HG03095 (cell line): ENCODE data around the gene CHAD.
"Not testable (repeated sequence)": the region's sequence is repeated elsewhere in the genome, so short reads cannot be mapped to it uniquely, and the experiment has no call there.

Experiments used
- ATAC-seq: cut with Tn5 transposase; IDR thresholded peaks from one replicate; pipeline ENCODE4 v1.9.1; 2021; ENCODE audit warnings: moderate library complexity; ENCODE audit not compliant: unreplicated experiment

The CHAD gene

DNA sequence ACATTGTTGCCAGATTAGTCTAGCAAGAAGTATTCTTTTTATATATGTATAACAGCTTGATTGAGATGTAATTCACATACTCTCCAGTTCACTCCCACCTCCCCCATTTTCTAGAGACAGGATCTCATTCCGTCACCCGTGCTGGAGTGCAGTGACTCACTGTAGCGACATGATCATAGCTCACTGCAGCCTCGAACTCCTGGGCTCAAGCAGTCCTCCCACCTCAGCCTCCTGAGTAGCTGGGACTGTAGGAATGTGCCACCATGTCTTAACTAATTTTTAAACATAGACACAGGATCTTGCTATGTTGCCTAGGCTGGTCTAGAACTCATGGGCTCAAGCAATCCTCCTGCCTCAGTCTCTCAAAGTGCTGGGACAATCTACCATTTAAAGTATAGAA lies 6.7 kb upstream of the CHAD start:
- no peak for ATAC-seq

DNA sequence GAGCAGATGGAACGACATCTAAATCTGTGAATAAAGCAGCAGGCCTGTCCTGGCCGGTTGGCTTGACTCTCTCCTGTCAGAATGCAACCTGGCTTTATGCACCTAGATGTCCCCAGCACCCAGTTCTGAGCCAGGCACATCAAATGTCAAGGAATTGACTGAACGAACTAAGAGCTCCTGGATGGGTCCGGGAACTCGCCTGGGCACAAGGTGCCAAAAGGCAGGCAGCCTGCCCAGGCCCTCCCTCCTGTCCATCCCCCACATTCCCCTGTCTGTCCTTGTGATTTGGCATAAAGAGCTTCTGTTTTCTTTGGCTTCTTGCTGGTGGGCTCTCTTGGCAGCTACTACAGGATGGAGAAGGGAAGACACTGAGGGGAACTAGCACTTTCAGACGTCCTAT lies 5.8 kb upstream of the CHAD start:
- no peak for ATAC-seq

DNA sequence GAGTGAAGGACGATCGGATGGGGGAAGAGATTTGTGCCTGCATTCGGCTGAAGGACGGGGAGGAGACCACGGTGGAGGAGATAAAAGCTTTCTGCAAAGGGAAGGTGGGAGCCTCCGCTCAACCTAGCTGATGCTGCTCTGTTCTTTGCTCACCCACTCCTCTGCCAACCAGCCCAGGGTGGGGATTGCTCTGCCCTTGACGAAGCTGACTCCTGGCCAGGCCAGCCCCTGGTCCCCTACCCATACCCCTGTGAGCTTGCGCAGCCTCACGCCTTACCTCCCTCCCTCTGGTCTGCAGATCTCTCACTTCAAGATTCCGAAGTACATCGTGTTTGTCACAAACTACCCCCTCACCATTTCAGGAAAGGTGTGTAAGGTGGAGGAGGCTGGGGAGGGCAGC lies 5.2 kb upstream of the CHAD start:
- no peak for ATAC-seq

DNA sequence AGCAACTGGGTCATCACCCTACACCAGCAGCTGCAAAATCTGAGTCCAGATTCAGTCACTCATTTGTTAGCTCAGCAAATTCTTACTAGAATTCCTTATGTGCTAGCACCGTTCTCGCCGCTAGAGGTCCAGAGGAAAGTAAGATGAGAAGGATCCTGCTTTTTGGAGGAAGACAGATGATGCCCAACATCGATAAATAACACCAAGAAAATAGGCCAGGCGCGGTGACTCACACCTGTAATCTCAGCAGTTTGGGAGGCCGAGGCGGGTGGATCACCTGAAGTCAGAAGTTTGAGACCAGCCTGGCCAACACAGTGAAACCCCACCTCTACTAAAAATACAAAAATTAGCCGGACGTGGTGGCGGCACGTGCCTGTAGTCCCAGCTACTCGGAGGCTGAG lies 4.1 kb upstream of the CHAD start:
- not testable (repeated sequence) for ATAC-seq

DNA sequence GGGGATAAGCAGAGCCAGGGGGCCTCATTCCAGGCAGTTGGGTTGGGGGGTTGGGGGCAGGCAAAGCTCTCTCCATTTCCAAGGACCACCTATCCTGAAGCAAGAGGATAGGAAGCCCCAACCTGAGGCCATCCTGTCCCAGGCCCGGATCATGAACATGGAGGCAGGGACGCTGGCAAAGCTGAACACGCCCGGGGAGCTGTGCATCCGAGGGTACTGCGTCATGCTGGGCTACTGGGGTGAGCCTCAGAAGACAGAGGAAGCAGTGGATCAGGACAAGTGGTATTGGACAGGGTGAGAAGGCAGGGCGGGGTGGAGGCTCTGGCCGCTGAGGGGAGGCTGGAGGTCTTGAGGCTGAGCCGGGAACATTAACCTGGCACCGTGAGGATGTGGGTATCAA lies 3.6 kb upstream of the CHAD start:
- ATAC-seq, result no peak

DNA sequence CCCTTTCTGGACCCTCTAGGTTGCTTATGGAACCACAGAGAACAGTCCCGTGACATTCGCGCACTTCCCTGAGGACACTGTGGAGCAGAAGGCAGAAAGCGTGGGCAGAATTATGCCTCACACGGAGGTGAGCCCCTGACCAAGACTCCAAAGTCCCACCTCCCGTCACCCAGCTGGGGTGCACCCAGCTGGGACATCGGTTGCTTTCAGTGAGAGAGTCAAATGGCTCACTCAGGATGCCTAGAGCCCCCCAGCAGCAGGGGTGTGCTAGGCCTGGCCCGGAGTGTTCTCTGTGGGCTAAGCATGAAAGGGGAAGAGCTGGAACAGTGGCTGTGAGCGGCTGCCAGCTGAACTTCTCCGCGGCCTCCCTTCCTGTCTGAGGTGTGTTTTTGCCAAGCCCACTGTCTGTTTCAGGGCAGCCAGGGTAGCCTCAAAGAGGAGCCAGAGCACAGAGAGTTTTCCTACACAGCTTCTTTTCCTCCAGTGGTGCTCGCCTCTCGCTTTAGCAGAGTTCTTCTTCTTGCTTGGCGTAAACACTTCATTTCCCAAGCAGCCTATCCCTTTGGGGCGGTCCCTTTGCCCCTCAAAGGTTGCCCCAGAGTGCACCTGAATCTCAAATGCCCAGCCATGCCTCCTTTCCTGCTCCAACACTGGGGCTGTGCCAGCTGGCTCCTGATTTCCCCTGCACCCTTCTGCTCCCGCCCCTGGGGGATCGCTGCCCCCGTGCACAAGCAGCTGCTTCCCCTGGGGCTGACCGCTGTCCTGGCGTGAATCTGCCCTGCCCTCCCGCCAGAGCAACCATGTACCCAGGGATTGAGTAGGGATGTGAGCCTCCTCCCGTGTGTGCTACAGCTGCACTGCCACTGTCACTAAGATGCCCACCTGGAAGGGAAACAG lies 2.6 kb upstream of the CHAD start:
- ATAC-seq, result no peak

DNA sequence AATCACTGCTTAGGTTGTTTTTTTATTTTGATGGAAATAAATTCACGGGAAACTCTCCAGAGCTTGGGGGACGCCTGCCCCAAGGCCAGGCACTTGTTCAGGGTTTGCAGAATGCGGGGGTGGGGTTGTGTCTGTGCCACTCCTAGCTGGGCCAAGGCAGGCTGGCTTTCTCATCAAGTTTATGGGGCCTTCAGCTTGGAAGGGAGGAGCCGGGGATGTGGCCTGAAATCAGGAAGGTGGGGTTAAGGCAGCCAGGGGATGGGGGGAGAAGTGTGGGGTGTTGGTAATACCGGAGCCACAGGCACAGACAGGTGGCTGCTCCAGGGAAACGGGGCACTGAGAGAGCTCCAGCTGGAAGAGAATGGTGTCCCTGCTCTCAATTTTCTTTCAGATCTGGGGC lies 1.7 kb upstream of the CHAD start:
- ATAC-seq, result no peak

DNA sequence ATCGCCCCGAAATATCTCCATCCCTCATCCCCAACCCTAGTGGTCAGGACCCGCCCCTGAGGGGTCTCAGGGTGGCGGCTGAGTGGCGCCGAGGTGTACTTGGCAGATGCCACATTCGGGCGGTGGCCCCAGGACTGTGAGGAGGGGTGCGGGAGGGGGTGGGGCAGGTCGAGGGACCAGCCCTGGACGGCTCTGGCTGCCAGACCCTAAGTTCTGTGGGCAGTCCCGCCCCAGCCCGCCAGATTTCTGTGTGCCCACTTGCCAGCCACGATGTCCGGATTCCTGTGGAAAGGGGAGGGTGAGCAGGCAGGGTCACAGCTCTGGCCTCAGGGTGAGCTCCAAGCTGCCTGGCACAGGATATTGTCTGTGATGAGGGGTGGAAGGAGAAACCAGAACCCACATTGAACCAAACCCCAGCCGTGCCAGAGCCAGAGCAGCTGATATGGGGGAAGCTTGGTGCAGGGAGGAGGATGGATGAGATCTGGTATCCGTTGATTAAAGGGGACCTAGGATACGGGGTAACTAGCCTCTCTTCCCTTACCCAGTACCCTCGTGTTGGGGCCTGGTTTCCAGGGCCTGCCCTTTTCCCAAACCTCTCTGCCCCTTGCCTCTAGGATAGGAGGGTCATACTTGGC lies 1.1 kb upstream of the CHAD start:
- ATAC-seq, result no peak

DNA sequence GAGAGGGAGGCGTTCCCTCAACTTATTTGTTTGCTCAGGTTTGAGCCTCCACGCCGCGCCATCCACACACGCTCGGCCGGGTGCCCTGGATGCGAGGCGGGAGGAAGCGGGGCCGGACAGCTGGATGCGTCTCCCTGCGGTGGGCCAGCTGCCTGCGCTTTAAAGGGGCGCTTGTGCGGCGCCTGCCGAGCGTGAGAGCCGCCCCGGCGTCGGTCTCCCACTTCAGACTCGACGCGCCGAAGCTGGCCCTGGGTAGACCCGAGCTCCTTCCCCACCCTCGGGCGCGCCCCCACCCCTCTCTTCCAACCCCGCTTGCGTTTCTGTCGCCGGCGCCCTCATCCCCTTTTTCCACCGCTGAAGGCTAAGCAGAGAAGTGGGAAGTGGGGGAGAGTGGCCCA lies 527 bp upstream of the CHAD start:
- ATAC-seq, result no peak

DNA sequence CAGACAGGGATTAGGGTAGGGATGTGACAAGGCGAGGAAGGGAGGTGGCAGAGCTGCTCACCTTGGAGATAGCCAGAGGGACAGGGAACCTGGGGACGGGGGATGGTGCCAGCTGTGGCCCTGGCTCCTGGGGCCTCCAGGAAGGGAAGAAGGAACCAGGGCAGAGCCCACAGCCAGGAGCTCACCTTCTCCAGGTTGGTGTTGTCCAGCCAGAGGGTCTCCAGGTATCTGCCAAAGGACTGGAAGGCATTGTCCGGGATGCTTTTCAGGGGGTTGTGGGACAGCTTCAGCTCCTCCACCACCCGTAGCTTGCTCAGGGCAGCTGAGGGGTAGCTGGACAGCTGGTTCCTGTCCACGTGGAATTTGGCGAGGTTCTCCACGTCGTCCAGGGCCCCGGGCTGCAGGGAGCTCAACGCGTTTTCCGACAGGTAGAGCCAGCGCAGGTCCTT lies 801 bp downstream of the CHAD start:
- ATAC-seq, result no peak

DNA sequence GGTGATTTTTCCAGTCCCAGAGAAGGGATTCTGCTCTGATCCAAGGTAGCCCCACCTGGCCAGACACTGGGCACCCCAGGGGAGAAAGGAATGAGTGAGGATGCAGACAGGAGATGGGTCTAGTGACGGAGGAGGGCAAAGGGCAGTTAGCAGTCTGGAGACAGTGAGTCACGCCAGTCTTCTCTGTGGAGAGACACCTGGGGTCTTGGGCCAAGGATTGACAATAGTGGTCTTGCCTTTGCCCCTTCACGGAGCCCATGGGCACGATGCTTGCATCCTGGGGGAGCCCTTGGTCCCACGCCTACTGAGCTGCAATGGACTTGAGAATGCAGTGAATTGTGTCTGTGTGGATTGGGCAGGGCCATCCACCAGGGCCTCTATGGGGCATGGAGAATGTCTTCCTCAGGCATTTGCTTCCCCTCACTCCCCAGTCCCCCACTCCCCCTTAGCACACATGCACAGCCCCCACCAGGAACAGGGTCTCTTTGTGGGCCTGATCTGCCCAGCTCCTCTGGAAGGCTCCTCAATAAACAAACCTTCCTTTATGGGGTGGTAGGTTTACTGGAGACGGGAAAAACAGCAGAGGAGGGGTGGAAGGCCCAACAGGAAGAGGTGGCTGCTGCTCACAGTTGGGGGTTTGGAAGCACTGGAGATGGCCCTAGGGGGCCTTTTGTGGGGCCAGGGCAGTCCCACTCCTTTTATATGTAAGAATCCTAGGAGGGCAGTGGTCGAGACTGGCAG lies 1.4 kb downstream of the CHAD start:
- ATAC-seq, result no peak

DNA sequence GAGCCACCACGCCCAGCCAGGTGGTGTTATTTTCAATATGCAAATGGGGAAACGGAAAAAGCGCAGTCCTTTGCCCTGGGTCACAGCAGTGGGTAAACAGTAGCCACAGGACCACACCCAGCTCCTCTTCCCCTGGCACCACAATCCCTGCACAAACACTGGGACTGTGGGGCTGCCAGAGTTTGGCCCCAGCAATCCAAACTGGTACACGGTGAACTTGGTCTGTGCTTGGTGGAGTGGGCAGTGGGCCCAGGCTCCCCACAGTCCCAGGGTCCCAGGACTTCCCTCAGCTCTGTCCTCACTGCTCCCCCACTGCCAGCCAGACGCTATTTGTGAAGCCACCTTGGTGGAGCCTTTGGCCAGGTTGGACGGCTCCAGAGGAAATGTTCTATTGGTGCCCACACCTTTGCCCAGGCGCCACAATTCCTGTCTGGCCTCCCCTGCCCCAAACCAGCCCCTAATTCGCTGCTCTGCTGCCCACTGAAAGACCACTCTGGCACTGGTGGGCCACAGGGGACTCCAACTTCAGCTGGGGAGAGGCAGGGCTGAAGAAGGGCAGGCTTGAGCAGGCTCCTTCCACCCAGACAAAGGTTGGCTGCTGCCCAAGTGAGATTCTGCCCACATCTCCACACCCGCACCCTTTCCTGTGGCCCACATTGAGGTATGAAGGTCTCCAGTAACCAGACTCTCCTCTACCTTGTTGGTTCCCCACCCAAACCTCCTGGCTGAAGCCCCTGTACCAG lies 2.1 kb downstream of the CHAD start:
- ATAC-seq, result no peak

DNA sequence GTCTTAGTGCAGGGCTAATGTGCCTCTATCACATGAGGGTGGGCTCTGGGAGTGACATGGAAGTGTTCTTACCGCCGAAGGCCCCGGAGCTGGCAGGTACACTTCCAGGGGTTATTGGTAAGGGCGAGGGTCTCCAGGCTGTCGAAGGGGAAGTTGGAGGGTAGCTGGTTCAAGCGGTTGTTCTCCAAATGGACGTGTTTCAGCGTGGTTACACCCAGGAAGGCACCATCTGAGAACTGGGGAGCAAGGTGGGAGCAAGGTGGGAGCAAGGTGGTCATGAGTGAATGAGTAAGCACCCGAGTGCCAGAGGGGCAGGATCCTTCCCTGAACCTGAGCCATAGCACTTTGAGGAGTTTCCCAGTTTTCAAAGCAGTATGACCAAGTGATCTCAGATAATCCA lies 3.0 kb downstream of the CHAD start:
- no peak for ATAC-seq

DNA sequence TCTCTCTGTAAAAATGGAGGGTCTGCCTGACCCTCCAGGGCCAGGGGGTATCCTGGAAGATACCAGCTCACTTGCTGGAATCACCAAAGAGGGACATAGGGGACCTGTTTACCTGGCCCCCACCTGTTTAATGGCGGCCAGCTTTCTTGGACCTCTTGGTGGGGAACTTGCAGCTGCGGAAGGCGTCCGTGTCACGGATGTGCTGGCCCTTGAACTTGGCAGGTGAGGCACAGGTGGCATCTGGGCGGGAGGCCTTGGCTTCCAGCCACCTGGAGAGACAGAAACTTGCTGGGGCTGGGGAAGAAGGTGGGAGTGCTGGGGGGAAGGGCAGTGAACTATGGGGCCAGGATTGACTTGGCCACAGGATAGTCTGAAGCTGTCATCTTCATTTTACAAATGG lies 3.5 kb downstream of the CHAD start:
- no peak for ATAC-seq

DNA sequence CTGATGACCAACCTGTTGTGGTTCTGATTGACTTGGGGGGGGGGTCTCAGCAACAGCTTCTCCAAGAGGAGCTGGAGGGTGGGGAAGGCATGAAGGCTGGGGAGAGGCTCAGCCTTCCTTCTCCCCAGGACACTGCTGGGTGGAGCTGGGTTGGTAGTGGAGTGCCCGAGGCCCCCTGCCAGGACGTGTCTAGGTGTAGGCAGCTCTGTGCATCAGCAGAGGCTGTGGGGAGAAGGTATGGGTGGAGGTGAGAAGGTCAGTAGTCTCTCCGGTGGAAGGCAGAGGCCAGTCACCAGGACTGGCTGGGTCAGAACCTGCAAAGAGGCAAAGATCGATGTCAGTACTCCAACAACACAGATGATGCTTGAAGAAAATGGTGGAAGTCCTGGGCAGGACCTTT lies 3.9 kb downstream of the CHAD start:
- ATAC-seq, result no peak

DNA sequence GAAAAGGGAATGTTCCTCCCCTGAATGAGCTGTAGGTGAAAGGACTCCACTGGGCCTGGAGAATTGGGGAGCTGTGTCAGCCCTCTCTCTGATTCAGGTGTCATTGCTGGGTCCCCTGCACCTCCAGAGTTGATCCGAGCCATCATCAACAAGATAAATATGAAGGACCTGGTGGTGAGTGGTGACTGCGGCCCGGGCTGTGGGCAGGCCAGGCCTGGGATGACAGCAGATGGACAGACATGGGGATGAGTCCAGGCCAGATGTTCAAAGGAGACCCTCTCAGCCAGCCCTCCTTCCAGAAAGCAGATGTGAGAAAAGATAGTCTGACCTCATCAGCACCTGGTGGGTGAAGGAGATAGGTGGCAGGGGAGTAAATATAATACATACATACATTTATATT lies 4.6 kb downstream of the CHAD start:
- no peak for ATAC-seq

DNA sequence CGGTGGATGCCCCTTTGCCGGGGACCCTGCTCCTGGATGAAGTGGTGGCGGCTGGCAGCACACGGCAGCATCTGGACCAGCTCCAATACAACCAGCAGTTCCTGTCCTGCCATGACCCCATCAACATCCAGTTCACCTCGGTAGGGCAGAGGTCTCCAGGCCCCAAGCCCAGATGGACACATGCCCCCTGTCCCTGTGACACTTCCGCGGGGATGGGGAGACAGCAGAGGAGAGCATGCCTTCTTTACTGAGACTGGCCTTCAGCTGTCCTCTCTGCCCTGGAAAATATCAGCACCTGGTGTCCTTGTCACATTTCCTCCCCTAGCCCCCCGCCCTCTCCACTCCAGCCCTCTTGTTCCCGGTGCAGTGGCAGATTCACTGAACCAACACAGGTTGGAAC lies 6.2 kb downstream of the CHAD start:
- no peak for ATAC-seq

DNA sequence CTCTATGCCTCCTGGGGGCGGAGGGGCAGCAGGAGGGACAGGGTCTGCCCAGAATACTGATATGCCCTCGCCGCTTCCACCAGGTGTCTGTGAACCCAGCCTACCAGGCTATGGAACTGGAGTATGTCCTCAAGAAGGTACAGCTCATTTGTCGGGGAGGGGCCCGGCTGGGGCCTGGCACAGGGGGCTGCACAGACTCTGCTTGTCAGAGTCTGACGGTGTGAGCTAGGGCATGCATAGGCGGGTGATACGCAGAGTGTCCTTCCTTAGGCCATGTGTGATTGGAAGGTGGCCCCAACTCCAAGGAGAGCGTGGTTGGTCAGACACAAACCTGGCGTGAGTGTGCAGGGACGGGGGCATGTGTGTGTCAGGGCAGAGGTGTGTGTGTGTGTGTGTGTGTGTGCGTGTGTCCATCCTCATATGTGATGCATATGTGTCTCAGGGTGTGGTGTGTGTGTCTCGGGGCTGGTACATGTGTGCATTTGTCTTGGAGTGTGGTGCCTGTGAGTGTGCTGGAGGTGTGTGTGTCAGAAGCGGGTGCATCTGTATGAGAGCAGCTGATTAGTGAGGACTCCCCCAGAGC lies 7.0 kb downstream of the CHAD start:
- no peak for ATAC-seq

DNA sequence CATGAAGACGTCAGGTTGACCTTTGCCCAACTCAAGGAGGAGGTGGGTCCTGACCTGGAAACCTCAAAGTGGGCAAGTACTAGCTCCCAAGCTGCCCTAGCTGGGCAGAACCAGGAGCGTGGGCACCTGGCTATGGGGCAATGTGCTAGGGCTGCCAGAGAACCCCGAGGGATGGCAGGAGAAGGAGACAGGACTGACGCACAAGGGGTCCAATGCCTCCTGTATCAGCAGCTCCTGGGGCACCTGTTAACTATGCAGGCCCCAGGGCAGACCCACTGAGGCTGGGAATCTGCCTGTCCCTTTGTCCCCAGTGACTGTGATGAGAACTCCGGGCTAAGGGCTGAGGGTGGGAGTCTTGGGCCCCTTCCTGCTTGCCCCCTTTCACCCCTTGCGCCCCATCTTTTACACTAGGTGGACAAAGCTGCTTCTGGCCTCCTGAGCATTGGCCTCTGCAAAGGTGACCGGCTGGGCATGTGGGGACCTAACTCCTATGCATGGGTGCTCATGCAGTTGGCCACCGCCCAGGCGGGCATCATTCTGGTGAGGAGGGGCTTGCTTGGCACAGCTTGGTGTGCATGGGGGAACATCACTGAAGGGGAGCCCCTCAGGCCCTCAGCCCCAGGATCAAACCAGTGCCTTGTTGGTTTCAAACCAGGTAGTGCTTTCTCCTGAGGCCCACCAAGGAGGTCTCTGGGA lies 7.7 kb downstream of the CHAD start:
- ATAC-seq, result no peak

DNA sequence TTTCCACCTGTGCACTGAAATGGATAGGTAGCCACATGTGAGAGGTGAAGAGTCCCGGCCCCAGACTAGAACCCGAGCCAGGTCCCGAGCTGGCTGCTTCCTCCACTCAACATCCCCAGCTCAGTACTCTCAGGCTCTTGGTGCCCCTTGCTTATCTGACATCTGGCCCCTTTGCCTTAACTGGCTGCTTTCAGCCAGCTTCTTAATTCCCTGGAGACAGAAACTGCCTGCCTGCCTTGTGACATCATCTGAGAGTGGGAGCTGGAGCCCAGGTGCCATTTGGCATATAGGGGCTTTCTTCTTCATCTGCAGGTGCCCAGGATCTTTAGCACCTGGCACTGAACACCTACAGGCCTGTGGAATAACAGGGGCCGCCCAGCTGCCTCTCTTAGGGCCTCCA lies 8.9 kb downstream of the CHAD start:
- ATAC-seq, result no peak
